ENCODE data around the gene WWOX.

- TF ChIP-seq EZH2 (IDR thresholded peaks at IDR 0.05; ENCODE audit: borderline replicate concordance, low read length) (no peak), CTCF (conservative IDR thresholded peaks at IDR 0.05 in 1 of 2, IDR thresholded peaks at IDR 0.05 in 1 of 2; ENCODE audit: extremely low read depth in 1 of 2, insufficient read depth in 1 of 2, low read depth in 1 of 2, low read length in 2 of 2) (no peak)
Measured at GRCh38 chr16:79066561-79066960, 967.1 kb downstream of the WWOX start.

All from mammary epithelial cell (primary cell).